SK-N-SH (cell line): ENCODE measurements around the gene POGK. TPM values are rescaled to one million over a fixed set of nuclear protein-coding genes. Genes with fewer than 3 reads are reported as not detected.
A peak's percentile ranks its signal among the peaks of the same experiment; 100 is the strongest.

Source experiments
- CTCF ChIA-PET: fragments of 300-600, 350-600 bp; formaldehyde crosslinking; extraction: SDS; loops from one replicate; lab custom pipeline; 2021; lab: Yijun Ruan, JAX
- POLR2A ChIA-PET: fragments of 350-600 bp; sonication (Branson Sonifier 250); formaldehyde crosslinking; extraction: SDS; loops from one replicate; lab custom pipeline; 2020; ENCODE audit warnings: antibody characterized with exemption, inconsistent platforms; lab: Yijun Ruan, JAX
- DNase-seq: peaks from one replicate; pipeline ENCODE4 v3.0.0; 2012
- H2AFZ ChIP-seq: fragments of 200-600 bp; sonication (generic); 2 replicates; pipeline ENCODE4 v1.8.1; 2016; ENCODE audit warnings: antibody characterized with exemption, mild to moderate bottlenecking, low read depth
- H3F3A ChIP-seq: fragments of 200-600 bp; sonication (generic); replicated peaks from 2 replicates; pipeline ENCODE3; 2016; ENCODE audit warnings: antibody characterized with exemption, mild to moderate bottlenecking; ENCODE audit not compliant: insufficient read depth
- H3K27ac ChIP-seq, 2 experiments: fragments of 200-500 bp in 1 of 2; fragments of 200-600 bp in 1 of 2; sonication (Bioruptor generic) in 1 of 2; sonication (generic), shearing (Covaris generic) in 1 of 2; 2 replicates each; pipeline versions ENCODE4 v1.5.1 to v1.6.1; 2014 to 2016; ENCODE audit warnings: low read depth in 2 of 2, inconsistent platforms in 1 of 2, low read length in 1 of 2, mild to moderate bottlenecking in 1 of 2, mixed read lengths in 1 of 2
- H3K27me3 ChIP-seq: fragments of 200-600 bp; sonication (generic), shearing (Covaris generic); 2 replicates; pipeline ENCODE4 v1.6.1; 2016; ENCODE audit warnings: mixed run types; ENCODE audit not compliant: insufficient read depth
- H3K36me3 ChIP-seq, 2 experiments: fragments of 200-500 bp in 1 of 2; fragments of 200-600 bp in 1 of 2; sonication (Bioruptor generic) in 1 of 2; sonication (generic) in 1 of 2; replicated peaks in 1 of 2; 2 replicates each; pipeline versions ENCODE3 to v1.5.1; 2014 to 2016; ENCODE audit warnings: low read length in 1 of 2, mild to moderate bottlenecking in 1 of 2; ENCODE audit not compliant: insufficient read depth in 2 of 2, control insufficient read depth in 1 of 2
- H3K4me1 ChIP-seq, 2 experiments: fragments of 200-500 bp in 1 of 2; fragments of 200-600 bp in 1 of 2; sonication (Bioruptor generic) in 1 of 2; sonication (generic), shearing (Covaris generic) in 1 of 2; 2 replicates each; pipeline versions ENCODE4 v1.5.1 to v1.6.1; 2014 to 2016; ENCODE audit warnings: low read depth in 1 of 2, low read length in 1 of 2, mixed run types in 1 of 2; ENCODE audit not compliant: insufficient read depth in 2 of 2, control insufficient read depth in 1 of 2
- H3K4me2 ChIP-seq: fragments of 200-600 bp; sonication (generic), shearing (Covaris generic); 2 replicates; pipeline ENCODE4 v1.6.1; 2017; ENCODE audit warnings: mixed run types
- H3K4me3 ChIP-seq, 2 experiments: fragments of 200-500 bp in 1 of 2; fragments of 200-600 bp in 1 of 2; sonication (Bioruptor generic) in 1 of 2; sonication (generic), shearing (Covaris generic) in 1 of 2; 2 replicates each; pipeline versions ENCODE4 v1.5.1 to v1.8.1; 2014 to 2016; ENCODE audit warnings: low read depth in 2 of 2, inconsistent platforms in 1 of 2, low read length in 1 of 2, mild to moderate bottlenecking in 1 of 2, mixed read lengths in 1 of 2, moderate library complexity in 1 of 2
- H3K79me2 ChIP-seq: fragments of 200-600 bp; sonication (generic); 2 replicates; pipeline ENCODE4 v1.8.1; 2017; ENCODE audit warnings: mild to moderate bottlenecking; ENCODE audit not compliant: insufficient read depth
- H3K9ac ChIP-seq: fragments of 200-600 bp; sonication (generic); 2 replicates; pipeline ENCODE4 v1.6.1; 2017; ENCODE audit warnings: mixed run types
- H3K9me2 ChIP-seq: fragments of 200-600 bp; sonication (generic); 2 replicates; pipeline ENCODE4 v1.6.1; 2017; ENCODE audit warnings: mixed run types
- H3K9me3 ChIP-seq: fragments of 200-600 bp; sonication (generic); 2 replicates; pipeline ENCODE4 v1.6.1; 2017; ENCODE audit warnings: mixed run types, mild to moderate bottlenecking, moderate library complexity
- H4K20me1 ChIP-seq: fragments of 200-600 bp; sonication (generic); 2 replicates; pipeline ENCODE4 v1.6.1; 2017; ENCODE audit warnings: mild to moderate bottlenecking, mixed run types; ENCODE audit not compliant: insufficient read depth
- CHD2 ChIP-seq: fragments of 150-350 bp; IDR thresholded peaks from 2 replicates; pipeline ENCODE4 v1.6.1; 2018; ENCODE audit warnings: low read length; ENCODE audit not compliant: partially characterized antibody
- CTCF ChIP-seq: fragments of 200-600 bp; sonication (generic); IDR thresholded peaks from 2 replicates; pipeline ENCODE4 v1.6.1; 2017; ENCODE audit warnings: antibody characterized with exemption, mild to moderate bottlenecking, moderate library complexity
- ELF1 ChIP-seq: IDR thresholded peaks from 2 replicates; pipeline ENCODE4 v1.4.0; 2012
- EP300 ChIP-seq, 2 experiments: IDR thresholded peaks; 2 replicates each; pipeline versions ENCODE4 v1.4.0 to v1.6.1; 2012; ENCODE audit warnings: borderline replicate concordance in 1 of 2, low read depth in 1 of 2, low read length in 1 of 2
- FOSL2 ChIP-seq: IDR thresholded peaks from 2 replicates; pipeline ENCODE4 v1.4.0; 2012; ENCODE audit warnings: low read depth, mild to moderate bottlenecking, moderate library complexity, borderline replicate concordance
- FOXM1 ChIP-seq: IDR thresholded peaks from 2 replicates; pipeline ENCODE4 v1.4.0; 2012; ENCODE audit warnings: low read depth, mild to moderate bottlenecking
- GATA2 ChIP-seq: sonication (generic); formaldehyde crosslinking; IDR thresholded peaks from 2 replicates; pipeline ENCODE4 v1.5.0; 2020; ENCODE audit warnings: mild to moderate bottlenecking, missing genetic modification reagents
- IRF3 ChIP-seq: fragments of 150-350 bp; IDR thresholded peaks from 2 replicates; pipeline ENCODE4 v1.6.1; 2016; ENCODE audit warnings: mild to moderate bottlenecking, low read depth, low read length
- JUND ChIP-seq: IDR thresholded peaks from 2 replicates; pipeline ENCODE4 v1.4.0; 2012
- MEF2A ChIP-seq: IDR thresholded peaks from 2 replicates; pipeline ENCODE4 v1.4.0; 2012; ENCODE audit warnings: low read depth, borderline replicate concordance
- NRF1 ChIP-seq: IDR thresholded peaks from 2 replicates; pipeline ENCODE4 v1.6.1; 2012; ENCODE audit warnings: low read depth, mild to moderate bottlenecking, low read length
- RCOR1 ChIP-seq: fragments of 150-350 bp; IDR thresholded peaks from 2 replicates; pipeline ENCODE4 v1.6.1; 2017; ENCODE audit warnings: antibody characterized with exemption, low read length
- RFX5 ChIP-seq: IDR thresholded peaks from 2 replicates; pipeline ENCODE4 v1.6.1; 2012; ENCODE audit warnings: mild to moderate bottlenecking, improper control_type of control experiment, low read length
- TAF1 ChIP-seq: IDR thresholded peaks from 2 replicates; pipeline ENCODE4 v1.6.1; 2012; ENCODE audit warnings: low read depth, mild to moderate bottlenecking, low read length, moderate library complexity, borderline replicate concordance
- TCF12 ChIP-seq: IDR thresholded peaks from 2 replicates; pipeline ENCODE4 v1.4.0; 2012
- TEAD4 ChIP-seq: IDR thresholded peaks from 2 replicates; pipeline ENCODE4 v1.4.0; 2012; ENCODE audit warnings: mild to moderate bottlenecking, borderline replicate concordance; ENCODE audit not compliant: insufficient read depth
- WGBS: methylation state at CpG from one replicate; pipeline ENCODE4 v1.1.6; 2017; ENCODE audit warnings: low lambda C conversion rate; 5-methylcytosine and 5-hydroxymethylcytosine counted together
- polyA plus RNA-seq, 3 experiments: library from polyadenylated mRNA; depleted of rRNA; stranded (reverse); fragments of >200 nt; gene quantifications; 2 replicates each; pipeline ENCODE4 v1.2.3, GENCODE V29; 2012

POGK gene
- polyA plus RNA-seq, 1 of the 3 experiments (the other 2 are of a cell fraction): 13.9 TPM

GRCh38 chr1:166808952-166809351, 30.3 kb upstream of the POGK start:
- Histone ChIP-seq H3K27ac (no peak overlapping the region), H3K4me3 (no peak overlapping the region), H3K9ac (no peak overlapping the region), H3K9me2 (no peaks in the 10 kb centered on the region), H2AFZ (no peak overlapping the region), H3K79me2 (no peaks in the 10 kb centered on the region), H3F3A (no peaks in the 10 kb centered on the region), H3K9me3 (no peaks in the 10 kb centered on the region), H3K4me2 (no peak overlapping the region), H3K27me3 (no peaks in the 10 kb centered on the region), H4K20me1 (no peaks in the 10 kb centered on the region), H3K4me1 (peaks cover 0 to 4% of the 10 kb centered on the region in 2 experiments; a peak in 1 of 4 replicates), H3K36me3 (no peaks in the 10 kb centered on the region)
- 3% methylated on average over 2 of the region's 2 CpGs for WGBS
- no peak for DNase-seq
- POLR2A ChIA-PET: no interaction called here
- CTCF ChIA-PET: interaction anchor here (0.7 to 1.4 kb wide), 2 partner anchors 13 to 254 kb away, joined by 3 to 5 read pairs; no protein-coding TSS in a partner anchor
- TF ChIP-seq RFX5 (no peak), ELF1 (no peak), EP300 (IDR thresholded peaks at IDR 0.05; ENCODE audit: borderline replicate concordance in 1 of 2, low read depth in 1 of 2, low read length in 1 of 2) (no peak), TAF1 (no peak), RCOR1 (no peak), NRF1 (no peak), CHD2 (no peak), GATA2 (CRISPR knock-in tag) (no peak), TEAD4 (no peak), TCF12 (no peak), FOSL2 (no peak)

DNA sequence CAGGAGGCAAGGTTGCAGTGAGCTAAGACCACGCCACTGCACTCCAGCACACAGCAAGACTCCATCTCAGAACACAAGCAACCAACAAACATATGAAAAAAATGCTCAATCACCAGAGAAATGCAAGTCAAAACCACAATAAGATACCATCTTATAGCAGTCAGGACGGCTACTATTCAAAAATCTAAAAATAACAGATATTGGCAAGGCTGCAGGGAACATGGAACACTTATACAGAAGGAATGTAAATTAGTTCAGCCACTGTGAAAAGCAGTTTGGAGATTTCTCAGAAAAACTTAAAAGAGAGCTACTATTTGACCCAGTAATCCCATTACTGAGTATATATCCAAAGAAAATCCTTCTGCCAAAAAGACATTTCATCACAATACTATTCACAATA, 27.6 kb upstream of the POGK start:
- POLR2A ChIA-PET: no interaction called here
- no peaks in the 10 kb centered on the region for H3K36me3 ChIP-seq
- H3K4me3 ChIP-seq: no peak overlapping the region
- no peak overlapping the region for H3K27ac ChIP-seq
- H3K27me3 ChIP-seq: no peaks in the 10 kb centered on the region
- DNase-seq: no peak
- 0% methylated on average over 2 of the region's 2 CpGs for WGBS
- H4K20me1 ChIP-seq: no peaks in the 10 kb centered on the region
- H3K9me3 ChIP-seq: no peaks in the 10 kb centered on the region
- H3K79me2 ChIP-seq: no peaks in the 10 kb centered on the region
- no peak for TF ChIP-seq IRF3
- TF ChIP-seq CTCF: no peak
- peak; percentile 14; the same call in 1 of the 2 replicates for TF ChIP-seq MEF2A
- TF ChIP-seq JUND: no peak
- TF ChIP-seq FOXM1: no peak
- TF ChIP-seq, all 33 proteins: peak for 1
- no peak overlapping the region for H2AFZ ChIP-seq
- H3K9me2 ChIP-seq: no peaks in the 10 kb centered on the region
- H3F3A ChIP-seq: no peaks in the 10 kb centered on the region
- H3K9ac ChIP-seq: no peak overlapping the region
- CTCF ChIA-PET: interaction anchor here (1.7 kb wide), 1 partner anchor 11 kb away, joined by 4 read pairs; no protein-coding TSS in a partner anchor
- H3K4me2 ChIP-seq: no peak overlapping the region
- peaks cover 0 to 4% of the 10 kb centered on the region in 2 experiments; a peak in 1 of 4 replicates for H3K4me1 ChIP-seq
